Panc1 (cell line): Measurements from ENCODE around the gene RBM44. TPM values are rescaled to one million over a fixed set of nuclear protein-coding genes. Genes with fewer than 3 reads are reported as not detected.

Source experiments
- ATAC-seq: fragments of 200-7000 bp; cut with Tn5 transposase; 2 replicates; pipeline ENCODE4 v1.9.1; 2020; ENCODE audit warnings: mild to moderate bottlenecking, moderate library complexity
- BruUV-seq: library from RNA; stranded (reverse); fragments of 400-500 nt; replicated peaks from 2 replicates; lab custom pipeline; 2021; lab: Mats Ljungman, UMichigan
- CTCF ChIA-PET: fragments of 300-600 bp; sonication (Branson Sonifier 250); formaldehyde crosslinking; loops from one replicate; lab custom pipeline; 2022; ENCODE audit warnings: antibody characterized with exemption; lab: Charles Lee
- POLR2A ChIA-PET: fragments of 300-600 bp; sonication (Branson Sonifier 250); formaldehyde crosslinking; loops from one replicate; lab custom pipeline; 2022; ENCODE audit warnings: antibody characterized with exemption; lab: Charles Lee
- DNase-seq: peaks from one replicate; pipeline ENCODE4 v3.0.0-alpha.2; 2010; ENCODE audit warnings: low read depth, low spot score
- H3K27ac ChIP-seq: 2 replicates; pipeline ENCODE4 v1.5.1; 2011; ENCODE audit warnings: mild to moderate bottlenecking, low read length, inconsistent platforms
- H3K27me3 ChIP-seq: fragments of 200-500 bp; sonication (Bioruptor generic); 2 replicates; pipeline ENCODE4 v1.6.0; 2014; ENCODE audit warnings: low read length, inconsistent platforms; ENCODE audit not compliant: control insufficient read depth, insufficient read depth
- H3K36me3 ChIP-seq: fragments of 200-500 bp; sonication (Bioruptor generic); 2 replicates; pipeline ENCODE4 v1.5.1; 2014; ENCODE audit warnings: inconsistent platforms, mild to moderate bottlenecking, low read length, moderate library complexity; ENCODE audit not compliant: control insufficient read depth, insufficient read depth
- H3K4me1 ChIP-seq: 2 replicates; pipeline ENCODE4 v1.5.1; 2011; ENCODE audit warnings: inconsistent platforms, mild to moderate bottlenecking, low read length, moderate library complexity; ENCODE audit not compliant: control insufficient read depth, insufficient read depth
- H3K4me3 ChIP-seq, 2 experiments: 2 replicates each; pipeline ENCODE4 v1.5.1; 2011 to 2012; ENCODE audit warnings: low read depth in 2 of 2, low read length in 2 of 2, mild to moderate bottlenecking in 2 of 2, inconsistent platforms in 1 of 2, moderate library complexity in 1 of 2
- H3K9me3 ChIP-seq: fragments of 200-500 bp; sonication (Bioruptor generic); 2 replicates; pipeline ENCODE4 v1.5.1; 2014; ENCODE audit warnings: low read depth, mild to moderate bottlenecking, inconsistent platforms, low read length, moderate library complexity; ENCODE audit not compliant: control insufficient read depth, insufficient read depth
- POLR2AphosphoS5 ChIP-seq: IDR thresholded peaks from 2 replicates; pipeline ENCODE4 v1.6.1; 2012; ENCODE audit warnings: mild to moderate bottlenecking, low read depth, low read length, moderate library complexity
- SIN3A ChIP-seq: IDR thresholded peaks from 2 replicates; pipeline ENCODE4 v1.6.1; 2012; ENCODE audit warnings: low read depth, mild to moderate bottlenecking, low read length, moderate library complexity, borderline replicate concordance; ENCODE audit not compliant: insufficient read depth
- TCF7L2 ChIP-seq: IDR thresholded peaks from 2 replicates; pipeline ENCODE4 v1.6.1; 2011; ENCODE audit warnings: mild to moderate bottlenecking, low read depth, low read length, inconsistent platforms
- in situ Hi-C: cut with HindIII; loops from 2 replicates; pipeline ENCODE4 v1.10.0; 2016; ENCODE audit warnings: low sequenced_read_pairs, low pct_unique_long_range_greater_than_20kb
- intact Hi-C: fragments of 100-400 bp; cut with micrococcal nuclease; formaldehyde crosslinking; loops from one replicate; pipeline ENCODE4 v1.10.0; 2022; ENCODE audit not compliant: unreplicated experiment
- total RNA-seq: library from RNA; stranded (reverse); gene quantifications from one replicate; pipeline ENCODE4 v1.2.1, GENCODE V29; 2021; ENCODE audit not compliant: unreplicated experiment
- TF ChIP-seq, protein P1 (sequence below), 2 experiments: IDR thresholded peaks; 2 replicates each; pipeline ENCODE4 v1.6.1; 2011 to 2012; ENCODE audit warnings: low read depth in 2 of 2, control low read depth in 1 of 2, low read length in 1 of 2, mild to moderate bottlenecking in 1 of 2, moderate library complexity in 1 of 2; ENCODE audit not compliant: insufficient read depth in 1 of 2
- TF ChIP-seq, protein P2 (sequence below): fragments of 450-650 bp; IDR thresholded peaks from 2 replicates; pipeline ENCODE4 v1.5.1; 2017; ENCODE audit warnings: mild to moderate bottlenecking

The RBM44 gene
- total RNA-seq, 1 experiment from 2014 or later: 0.90 TPM

DNA sequence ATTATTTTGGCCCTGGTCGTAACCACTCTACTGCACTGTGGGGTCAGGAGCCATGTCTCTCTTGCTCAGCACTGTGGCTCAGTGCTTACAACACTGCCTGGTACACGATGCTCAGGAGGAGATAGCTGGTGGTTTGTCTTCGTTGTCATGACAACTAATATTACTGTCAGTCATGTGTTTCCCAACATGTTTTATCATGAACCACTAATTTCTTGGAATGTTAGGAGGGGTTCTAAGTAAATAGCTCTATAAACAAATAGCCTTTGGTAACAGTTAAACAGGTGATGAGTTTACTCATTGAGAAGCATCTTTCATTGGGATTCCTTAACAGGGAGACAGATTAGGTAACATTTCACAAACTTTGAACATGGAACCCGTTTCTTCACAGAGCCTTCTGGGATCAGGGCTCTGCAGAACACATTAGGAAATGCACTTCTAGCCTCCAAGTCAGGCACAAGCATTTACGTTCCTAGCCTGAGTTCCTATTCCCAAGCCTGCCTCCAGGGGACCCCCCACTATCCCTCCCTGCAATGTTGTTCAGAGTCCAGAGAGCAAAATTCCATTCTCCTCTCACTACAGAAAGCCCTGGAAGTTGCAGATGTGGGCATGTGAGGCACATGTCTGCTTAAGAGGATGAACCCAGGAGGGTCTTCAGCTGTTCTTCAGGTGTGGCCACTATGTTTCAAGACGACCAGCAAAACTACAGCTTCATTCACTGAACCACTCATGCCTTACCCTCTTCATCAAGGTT lies 6.4 kb upstream of the RBM44 start:
- in situ Hi-C loops: no loop called here
- CTCF ChIA-PET: no interaction called here
- DNase-seq (no peak), ATAC-seq (peak; percentile 72; the same call in 1 of the 2 replicates)
- Histone ChIP-seq H3K27ac (no peak overlapping the region), H3K9me3 (no peaks in the 10 kb centered on the region), H3K4me3 (no peak overlapping the region), H3K27me3 (no peaks in the 10 kb centered on the region), H3K36me3 (no peaks in the 10 kb centered on the region), H3K4me1 (no peaks in the 10 kb centered on the region)
- POLR2A ChIA-PET: no interaction called here
- no TSS peak for BruUV-seq
- intact Hi-C loops: no loop called here
- TF ChIP-seq TCF7L2: no peak
- no peak for TF ChIP-seq POLR2AphosphoS5
- TF ChIP-seq, protein P1, sequence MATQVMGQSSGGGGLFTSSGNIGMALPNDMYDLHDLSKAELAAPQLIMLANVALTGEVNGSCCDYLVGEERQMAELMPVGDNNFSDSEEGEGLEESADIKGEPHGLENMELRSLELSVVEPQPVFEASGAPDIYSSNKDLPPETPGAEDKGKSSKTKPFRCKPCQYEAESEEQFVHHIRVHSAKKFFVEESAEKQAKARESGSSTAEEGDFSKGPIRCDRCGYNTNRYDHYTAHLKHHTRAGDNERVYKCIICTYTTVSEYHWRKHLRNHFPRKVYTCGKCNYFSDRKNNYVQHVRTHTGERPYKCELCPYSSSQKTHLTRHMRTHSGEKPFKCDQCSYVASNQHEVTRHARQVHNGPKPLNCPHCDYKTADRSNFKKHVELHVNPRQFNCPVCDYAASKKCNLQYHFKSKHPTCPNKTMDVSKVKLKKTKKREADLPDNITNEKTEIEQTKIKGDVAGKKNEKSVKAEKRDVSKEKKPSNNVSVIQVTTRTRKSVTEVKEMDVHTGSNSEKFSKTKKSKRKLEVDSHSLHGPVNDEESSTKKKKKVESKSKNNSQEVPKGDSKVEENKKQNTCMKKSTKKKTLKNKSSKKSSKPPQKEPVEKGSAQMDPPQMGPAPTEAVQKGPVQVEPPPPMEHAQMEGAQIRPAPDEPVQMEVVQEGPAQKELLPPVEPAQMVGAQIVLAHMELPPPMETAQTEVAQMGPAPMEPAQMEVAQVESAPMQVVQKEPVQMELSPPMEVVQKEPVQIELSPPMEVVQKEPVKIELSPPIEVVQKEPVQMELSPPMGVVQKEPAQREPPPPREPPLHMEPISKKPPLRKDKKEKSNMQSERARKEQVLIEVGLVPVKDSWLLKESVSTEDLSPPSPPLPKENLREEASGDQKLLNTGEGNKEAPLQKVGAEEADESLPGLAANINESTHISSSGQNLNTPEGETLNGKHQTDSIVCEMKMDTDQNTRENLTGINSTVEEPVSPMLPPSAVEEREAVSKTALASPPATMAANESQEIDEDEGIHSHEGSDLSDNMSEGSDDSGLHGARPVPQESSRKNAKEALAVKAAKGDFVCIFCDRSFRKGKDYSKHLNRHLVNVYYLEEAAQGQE (IDR thresholded peaks at IDR 0.05; ENCODE audit: insufficient read depth in 1 of 2, low read depth in 2 of 2, low read length in 1 of 2): no peak
- TF ChIP-seq, protein P2, sequence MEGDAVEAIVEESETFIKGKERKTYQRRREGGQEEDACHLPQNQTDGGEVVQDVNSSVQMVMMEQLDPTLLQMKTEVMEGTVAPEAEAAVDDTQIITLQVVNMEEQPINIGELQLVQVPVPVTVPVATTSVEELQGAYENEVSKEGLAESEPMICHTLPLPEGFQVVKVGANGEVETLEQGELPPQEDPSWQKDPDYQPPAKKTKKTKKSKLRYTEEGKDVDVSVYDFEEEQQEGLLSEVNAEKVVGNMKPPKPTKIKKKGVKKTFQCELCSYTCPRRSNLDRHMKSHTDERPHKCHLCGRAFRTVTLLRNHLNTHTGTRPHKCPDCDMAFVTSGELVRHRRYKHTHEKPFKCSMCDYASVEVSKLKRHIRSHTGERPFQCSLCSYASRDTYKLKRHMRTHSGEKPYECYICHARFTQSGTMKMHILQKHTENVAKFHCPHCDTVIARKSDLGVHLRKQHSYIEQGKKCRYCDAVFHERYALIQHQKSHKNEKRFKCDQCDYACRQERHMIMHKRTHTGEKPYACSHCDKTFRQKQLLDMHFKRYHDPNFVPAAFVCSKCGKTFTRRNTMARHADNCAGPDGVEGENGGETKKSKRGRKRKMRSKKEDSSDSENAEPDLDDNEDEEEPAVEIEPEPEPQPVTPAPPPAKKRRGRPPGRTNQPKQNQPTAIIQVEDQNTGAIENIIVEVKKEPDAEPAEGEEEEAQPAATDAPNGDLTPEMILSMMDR: no peak
- no peak for TF ChIP-seq SIN3A

- BruUV-seq: no TSS peak
- no peak for DNase-seq
Measured at GRCh38 chr2:237797253-237797652, 1.3 kb upstream of the RBM44 start.

More at GRCh38 chr2:237797253-237797652, 1.3 kb upstream of the RBM44 start:
- H3K9me3 ChIP-seq: no peaks in the 10 kb centered on the region
- H3K27me3 ChIP-seq: no peaks in the 10 kb centered on the region
- no peak overlapping the region for H3K4me3 ChIP-seq
- H3K27ac ChIP-seq: no peak overlapping the region
- CTCF ChIA-PET: no interaction called here
- no peaks in the 10 kb centered on the region for H3K36me3 ChIP-seq
- no peaks in the 10 kb centered on the region for H3K4me1 ChIP-seq
- POLR2A ChIA-PET: no interaction called here
- intact Hi-C loops (no loop called here), in situ Hi-C loops (no loop called here)
- TF ChIP-seq POLR2AphosphoS5 (no peak), SIN3A (no peak), TCF7L2 (no peak)
- TF ChIP-seq, protein P1 (IDR thresholded peaks at IDR 0.05; ENCODE audit: insufficient read depth in 1 of 2, low read depth in 2 of 2, low read length in 1 of 2): no peak
- TF ChIP-seq, protein P2: no peak
- no peak for ATAC-seq
